GM04503 (cell line): ENCODE measurements around the gene GPHN.
"Not testable (repeated sequence)": the region's sequence is repeated elsewhere in the genome, so short reads cannot be mapped to it uniquely, and the experiment has no call there.

Source experiments
- DNase-seq: peaks from one replicate; pipeline ENCODE4 v3.0.0-alpha.2; 2012; ENCODE audit warnings: low read depth

Gene GPHN

GRCh38 chr14:66502836-66503235 is 5.1 kb upstream of the GPHN start:
- DNase-seq = not testable (repeated sequence)

- DNase-seq = no peak
These were observed 4.4 kb upstream of the GPHN start for GRCh38 chr14:66503532-66503931.

- no peak for DNase-seq
These were observed 696 bp upstream of the GPHN start for GRCh38 chr14:66507181-66507721.

- no peak for DNase-seq
These were observed 549 bp downstream of the GPHN start for GRCh38 chr14:66508547-66508845.

- DNase-seq = no peak
These were observed 1.1 kb downstream of the GPHN start for GRCh38 chr14:66508846-66509621.

DNA sequence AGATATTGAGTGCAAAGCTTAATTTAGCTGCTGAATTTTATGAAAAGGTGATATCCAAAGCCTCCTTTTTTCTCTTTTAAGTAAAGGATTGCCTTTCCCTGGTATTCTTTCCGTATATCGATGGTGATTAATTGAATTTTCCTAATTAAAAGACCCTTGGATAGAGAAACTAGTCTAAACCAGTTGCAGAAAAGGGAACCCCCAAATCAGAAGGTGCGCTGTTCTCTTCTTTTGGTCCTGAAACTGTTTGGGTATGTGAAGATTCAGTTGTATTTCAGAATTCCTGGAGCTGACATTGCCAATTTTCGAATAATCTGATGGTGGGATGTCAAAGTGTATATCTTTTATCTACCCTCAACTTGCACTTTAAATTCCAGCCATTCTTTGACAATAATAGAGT is 1.9 kb downstream of the GPHN start:
- DNase-seq = no peak

DNA sequence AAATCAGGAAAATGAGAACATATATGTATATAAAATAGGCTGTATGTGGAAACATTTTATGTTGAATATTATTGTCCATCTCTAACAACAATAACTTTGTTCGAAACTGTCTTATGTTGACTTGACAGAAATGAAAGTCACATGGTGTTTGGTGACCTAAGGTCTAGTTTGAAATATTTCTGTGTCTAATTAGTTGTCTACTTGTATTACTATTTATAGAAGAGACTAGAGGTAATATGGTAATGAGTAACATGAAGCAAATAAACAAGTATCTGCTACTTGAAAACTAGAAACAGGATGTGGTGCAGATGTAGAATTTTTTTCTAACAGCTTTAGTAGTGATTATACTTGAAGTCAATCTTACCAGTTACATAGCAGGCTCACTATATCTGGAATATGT is 3.9 kb downstream of the GPHN start:
- DNase-seq = no peak

DNA sequence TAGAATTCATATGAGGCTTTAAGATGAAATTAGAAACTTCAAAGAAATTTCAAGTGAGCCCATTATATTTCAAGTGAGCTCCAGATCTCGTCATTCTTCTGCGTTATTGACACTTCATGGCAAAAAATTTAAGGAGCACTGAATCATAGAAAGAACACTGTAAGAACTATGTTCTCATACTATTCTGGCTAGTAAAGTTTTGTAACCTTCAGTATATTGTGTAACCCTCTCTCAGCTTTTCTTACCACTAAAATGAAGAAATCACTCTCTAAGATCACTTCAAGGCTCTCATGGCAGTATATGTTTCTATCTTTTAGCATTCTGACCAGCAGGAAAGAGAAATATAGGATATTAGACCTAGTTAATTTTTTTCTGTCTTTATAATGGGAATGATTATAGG is 6.3 kb downstream of the GPHN start:
- no peak for DNase-seq

GRCh38 chr14:66530526-66530925 is 22.6 kb downstream of the GPHN start:
- DNase-seq = no peak

GRCh38 chr14:66539034-66539433 is 31.1 kb downstream of the GPHN start:
- DNase-seq = no peak

DNA sequence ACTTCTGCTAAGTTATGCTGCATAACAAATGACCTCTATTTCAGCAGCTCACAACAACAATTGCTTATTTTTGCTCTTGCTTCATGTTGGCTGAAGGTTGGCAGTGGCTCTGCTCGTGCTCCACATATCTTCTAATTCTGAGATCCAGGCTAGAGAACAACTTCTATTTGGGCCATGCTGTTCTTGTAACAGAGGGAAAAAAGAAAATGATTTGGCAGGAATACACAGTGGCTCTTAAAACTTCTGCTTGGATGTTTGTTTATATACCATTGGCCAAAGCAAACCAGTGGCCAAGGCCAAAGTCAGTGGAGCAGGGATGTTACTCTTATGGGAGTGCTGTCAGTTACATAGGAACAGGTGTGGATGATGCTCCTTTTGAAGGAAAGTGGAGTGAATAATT is 32.1 kb downstream of the GPHN start:
- no peak for DNase-seq

DNA sequence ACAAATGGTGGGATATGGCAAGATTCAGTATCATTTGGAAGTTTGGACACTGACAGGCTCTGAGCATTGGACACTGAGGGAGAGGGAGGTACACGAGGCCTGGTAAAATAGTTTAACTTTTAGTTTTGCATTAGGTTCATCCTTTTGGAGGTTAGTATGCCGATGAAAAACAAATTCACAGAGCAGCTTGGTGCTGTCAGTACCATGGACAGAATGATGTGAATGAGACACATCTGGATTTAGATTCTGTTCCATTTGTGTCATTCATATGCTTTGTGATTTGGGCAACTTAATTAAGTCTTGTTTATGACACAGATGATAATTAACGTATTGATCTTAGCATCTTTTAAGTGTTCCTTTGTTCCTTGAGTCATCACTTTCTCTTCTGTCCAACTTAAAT is 33.7 kb downstream of the GPHN start:
- DNase-seq = no peak

GRCh38 chr14:66543996-66544395 is 36.0 kb downstream of the GPHN start:
- no peak for DNase-seq

- DNase-seq = not testable (repeated sequence)
These were observed 37.2 kb downstream of the GPHN start for GRCh38 chr14:66545191-66545590.

- not testable (repeated sequence) for DNase-seq
These were observed 37.8 kb downstream of the GPHN start for GRCh38 chr14:66545751-66546150.

DNA sequence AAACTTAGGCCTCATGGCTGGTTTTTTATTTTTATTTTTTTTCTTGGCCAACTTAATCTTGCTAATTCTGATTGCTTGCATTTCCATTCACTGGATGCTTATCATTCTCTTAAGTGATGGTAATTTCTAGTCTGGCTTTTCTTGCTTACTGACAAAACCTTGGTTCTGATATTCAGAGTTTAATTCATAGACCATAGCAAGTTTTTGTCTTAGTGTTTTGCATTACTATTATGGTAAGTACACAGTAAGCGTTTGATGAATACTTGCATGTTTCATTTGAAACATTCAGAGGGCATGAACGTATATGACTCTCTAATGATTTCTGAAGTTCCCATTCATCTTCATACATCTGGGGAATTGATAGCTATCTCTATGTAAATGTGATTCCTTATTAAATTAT is 55.8 kb downstream of the GPHN start:
- no peak for DNase-seq

- no peak for DNase-seq
These were observed 60.3 kb downstream of the GPHN start for GRCh38 chr14:66568220-66568619.

- DNase-seq = no peak
These were observed 64.9 kb downstream of the GPHN start for GRCh38 chr14:66572826-66573225.

DNA sequence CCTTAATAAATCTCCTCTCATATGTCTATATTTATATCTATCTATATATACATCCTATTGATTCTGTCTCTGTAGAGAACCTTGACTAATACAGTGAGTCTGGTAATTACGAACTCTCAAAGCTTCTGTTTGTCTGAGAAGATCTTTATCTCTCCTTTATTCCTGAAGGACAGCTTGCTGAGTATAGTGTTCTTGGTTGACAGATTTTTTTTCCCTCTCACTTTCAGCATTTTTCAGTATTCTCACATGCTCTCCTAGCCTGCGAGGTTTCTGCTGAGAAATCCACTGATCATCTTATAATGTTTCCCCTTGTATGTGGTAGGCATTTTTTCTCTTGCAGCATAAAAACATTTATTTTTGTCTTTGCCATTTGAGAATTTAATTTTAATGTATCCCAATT is 67.1 kb downstream of the GPHN start:
- no peak for DNase-seq

- DNase-seq = no peak
These were observed 68.0 kb downstream of the GPHN start for GRCh38 chr14:66575939-66576338.

DNA sequence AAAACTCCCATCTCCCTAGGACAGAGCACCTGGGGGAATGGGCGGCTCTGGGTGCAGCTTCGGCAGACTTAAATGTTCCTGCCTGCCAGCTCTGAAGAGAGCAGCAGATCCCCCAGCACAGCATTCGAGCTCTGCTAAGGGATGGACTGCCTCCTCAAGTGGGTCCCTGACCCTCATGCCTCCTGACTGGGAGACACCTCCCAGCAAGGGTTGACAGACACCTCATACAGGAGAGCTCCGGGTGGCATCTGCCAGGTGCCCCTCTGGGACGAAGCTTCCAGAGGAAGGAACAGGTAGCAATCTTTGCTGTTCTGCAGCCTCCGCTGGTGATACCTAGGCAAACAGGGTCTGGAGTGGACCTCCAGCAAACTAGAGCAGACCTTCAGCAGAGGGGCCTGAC is 79.8 kb downstream of the GPHN start:
- not testable (repeated sequence) for DNase-seq

GRCh38 chr14:66595394-66595793 is 87.4 kb downstream of the GPHN start:
- no peak for DNase-seq

DNA sequence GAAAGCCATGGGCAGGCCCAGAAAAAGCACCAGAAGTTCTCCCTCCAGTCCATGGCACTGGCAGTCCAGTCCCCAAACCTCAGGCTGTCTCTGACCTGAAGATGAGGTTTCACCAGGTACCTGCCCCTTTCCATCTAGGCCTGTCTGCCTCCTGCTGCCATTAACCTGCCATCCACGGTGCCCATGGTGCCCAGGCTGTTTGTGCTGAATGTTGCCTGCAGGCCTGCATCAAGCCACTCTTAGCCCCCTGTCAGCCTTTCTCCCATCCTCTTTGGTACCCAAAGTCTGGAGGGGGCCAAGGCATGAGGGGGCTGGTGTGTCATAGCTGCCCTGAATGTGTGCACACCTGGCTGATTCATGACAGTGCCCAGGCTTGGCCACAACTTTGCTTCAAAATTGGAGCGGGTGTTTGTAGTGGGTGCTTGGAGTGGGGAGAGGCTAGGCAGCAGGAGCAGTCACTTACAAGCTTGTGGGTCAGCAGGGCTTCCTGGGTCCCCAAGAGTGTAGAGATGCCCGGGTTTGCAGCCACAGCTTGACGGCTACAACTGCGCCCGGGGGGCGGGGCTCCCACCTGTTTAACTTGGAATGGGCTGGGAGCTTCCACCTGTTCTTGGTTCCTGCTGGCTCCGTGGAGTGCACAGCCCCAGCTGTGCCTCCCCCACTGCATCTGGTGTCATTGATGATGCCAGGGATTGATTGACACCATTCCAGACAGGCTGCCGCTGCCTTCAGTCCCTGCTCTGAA is 88.5 kb downstream of the GPHN start:
- no peak for DNase-seq

DNA sequence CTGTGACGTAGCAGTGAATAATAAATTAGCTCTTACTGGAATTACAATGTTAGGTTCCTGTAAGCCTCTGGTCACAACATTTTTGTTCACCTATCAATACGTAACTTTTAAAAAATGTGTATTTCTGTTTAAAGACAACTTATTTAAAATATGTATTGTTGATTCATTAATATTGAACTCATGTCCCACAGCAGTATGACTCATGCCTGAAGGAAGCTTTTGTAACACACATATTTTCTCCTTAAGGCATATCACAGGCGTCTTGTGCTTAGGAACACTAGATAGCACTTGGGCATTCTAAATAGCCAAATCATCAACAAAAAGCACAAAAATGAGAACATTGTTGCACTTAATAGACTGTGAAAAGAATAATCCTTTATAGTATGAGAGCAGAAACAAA is 92.5 kb downstream of the GPHN start:
- no peak for DNase-seq
